ENCODE measurements around the gene MYZAP. TPM values are rescaled to one million over a fixed set of nuclear protein-coding genes. Genes with fewer than 3 reads are reported as not detected.

MYZAP gene
- total and polyA plus RNA-seq, 9 of the 15 experiments (the other 6 are each of a cell fraction or from before 2014, with no cell fraction given): 0.03 TPM; not detected in 8

DNA sequence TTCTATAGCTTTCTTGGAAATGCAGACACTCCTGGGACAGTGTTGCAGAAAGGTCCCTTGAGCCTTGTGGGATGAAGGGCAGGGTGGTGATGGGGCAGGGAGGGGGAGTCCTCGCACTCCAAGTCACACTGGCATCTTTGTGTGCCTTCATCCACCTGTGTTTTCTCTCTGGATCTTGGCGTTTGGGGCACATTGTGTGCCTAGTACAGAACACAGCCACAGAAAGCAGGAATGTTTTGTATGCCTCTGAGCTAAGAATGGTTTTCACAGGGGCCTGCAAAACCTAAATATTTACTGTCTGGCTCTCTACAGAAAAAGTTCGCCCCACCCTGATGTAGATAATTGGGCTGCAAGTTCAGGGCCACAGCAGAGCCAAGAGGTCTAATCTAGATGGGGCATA, 5.7 kb downstream of the MYZAP start (continued):
- TF ChIP-seq, protein P1, sequence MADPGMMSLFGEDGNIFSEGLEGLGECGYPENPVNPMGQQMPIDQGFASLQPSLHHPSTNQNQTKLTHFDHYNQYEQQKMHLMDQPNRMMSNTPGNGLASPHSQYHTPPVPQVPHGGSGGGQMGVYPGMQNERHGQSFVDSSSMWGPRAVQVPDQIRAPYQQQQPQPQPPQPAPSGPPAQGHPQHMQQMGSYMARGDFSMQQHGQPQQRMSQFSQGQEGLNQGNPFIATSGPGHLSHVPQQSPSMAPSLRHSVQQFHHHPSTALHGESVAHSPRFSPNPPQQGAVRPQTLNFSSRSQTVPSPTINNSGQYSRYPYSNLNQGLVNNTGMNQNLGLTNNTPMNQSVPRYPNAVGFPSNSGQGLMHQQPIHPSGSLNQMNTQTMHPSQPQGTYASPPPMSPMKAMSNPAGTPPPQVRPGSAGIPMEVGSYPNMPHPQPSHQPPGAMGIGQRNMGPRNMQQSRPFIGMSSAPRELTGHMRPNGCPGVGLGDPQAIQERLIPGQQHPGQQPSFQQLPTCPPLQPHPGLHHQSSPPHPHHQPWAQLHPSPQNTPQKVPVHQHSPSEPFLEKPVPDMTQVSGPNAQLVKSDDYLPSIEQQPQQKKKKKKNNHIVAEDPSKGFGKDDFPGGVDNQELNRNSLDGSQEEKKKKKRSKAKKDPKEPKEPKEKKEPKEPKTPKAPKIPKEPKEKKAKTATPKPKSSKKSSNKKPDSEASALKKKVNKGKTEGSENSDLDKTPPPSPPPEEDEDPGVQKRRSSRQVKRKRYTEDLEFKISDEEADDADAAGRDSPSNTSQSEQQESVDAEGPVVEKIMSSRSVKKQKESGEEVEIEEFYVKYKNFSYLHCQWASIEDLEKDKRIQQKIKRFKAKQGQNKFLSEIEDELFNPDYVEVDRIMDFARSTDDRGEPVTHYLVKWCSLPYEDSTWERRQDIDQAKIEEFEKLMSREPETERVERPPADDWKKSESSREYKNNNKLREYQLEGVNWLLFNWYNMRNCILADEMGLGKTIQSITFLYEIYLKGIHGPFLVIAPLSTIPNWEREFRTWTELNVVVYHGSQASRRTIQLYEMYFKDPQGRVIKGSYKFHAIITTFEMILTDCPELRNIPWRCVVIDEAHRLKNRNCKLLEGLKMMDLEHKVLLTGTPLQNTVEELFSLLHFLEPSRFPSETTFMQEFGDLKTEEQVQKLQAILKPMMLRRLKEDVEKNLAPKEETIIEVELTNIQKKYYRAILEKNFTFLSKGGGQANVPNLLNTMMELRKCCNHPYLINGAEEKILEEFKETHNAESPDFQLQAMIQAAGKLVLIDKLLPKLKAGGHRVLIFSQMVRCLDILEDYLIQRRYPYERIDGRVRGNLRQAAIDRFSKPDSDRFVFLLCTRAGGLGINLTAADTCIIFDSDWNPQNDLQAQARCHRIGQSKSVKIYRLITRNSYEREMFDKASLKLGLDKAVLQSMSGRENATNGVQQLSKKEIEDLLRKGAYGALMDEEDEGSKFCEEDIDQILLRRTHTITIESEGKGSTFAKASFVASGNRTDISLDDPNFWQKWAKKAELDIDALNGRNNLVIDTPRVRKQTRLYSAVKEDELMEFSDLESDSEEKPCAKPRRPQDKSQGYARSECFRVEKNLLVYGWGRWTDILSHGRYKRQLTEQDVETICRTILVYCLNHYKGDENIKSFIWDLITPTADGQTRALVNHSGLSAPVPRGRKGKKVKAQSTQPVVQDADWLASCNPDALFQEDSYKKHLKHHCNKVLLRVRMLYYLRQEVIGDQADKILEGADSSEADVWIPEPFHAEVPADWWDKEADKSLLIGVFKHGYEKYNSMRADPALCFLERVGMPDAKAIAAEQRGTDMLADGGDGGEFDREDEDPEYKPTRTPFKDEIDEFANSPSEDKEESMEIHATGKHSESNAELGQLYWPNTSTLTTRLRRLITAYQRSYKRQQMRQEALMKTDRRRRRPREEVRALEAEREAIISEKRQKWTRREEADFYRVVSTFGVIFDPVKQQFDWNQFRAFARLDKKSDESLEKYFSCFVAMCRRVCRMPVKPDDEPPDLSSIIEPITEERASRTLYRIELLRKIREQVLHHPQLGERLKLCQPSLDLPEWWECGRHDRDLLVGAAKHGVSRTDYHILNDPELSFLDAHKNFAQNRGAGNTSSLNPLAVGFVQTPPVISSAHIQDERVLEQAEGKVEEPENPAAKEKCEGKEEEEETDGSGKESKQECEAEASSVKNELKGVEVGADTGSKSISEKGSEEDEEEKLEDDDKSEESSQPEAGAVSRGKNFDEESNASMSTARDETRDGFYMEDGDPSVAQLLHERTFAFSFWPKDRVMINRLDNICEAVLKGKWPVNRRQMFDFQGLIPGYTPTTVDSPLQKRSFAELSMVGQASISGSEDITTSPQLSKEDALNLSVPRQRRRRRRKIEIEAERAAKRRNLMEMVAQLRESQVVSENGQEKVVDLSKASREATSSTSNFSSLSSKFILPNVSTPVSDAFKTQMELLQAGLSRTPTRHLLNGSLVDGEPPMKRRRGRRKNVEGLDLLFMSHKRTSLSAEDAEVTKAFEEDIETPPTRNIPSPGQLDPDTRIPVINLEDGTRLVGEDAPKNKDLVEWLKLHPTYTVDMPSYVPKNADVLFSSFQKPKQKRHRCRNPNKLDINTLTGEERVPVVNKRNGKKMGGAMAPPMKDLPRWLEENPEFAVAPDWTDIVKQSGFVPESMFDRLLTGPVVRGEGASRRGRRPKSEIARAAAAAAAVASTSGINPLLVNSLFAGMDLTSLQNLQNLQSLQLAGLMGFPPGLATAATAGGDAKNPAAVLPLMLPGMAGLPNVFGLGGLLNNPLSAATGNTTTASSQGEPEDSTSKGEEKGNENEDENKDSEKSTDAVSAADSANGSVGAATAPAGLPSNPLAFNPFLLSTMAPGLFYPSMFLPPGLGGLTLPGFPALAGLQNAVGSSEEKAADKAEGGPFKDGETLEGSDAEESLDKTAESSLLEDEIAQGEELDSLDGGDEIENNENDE (IDR thresholded peaks at IDR 0.05; ENCODE audit: low read depth, low read length): no peak
- no peak for TF ChIP-seq ZNF707 (CRISPR knock-in tag; conservative IDR thresholded peaks at IDR 0.05)
- TF ChIP-seq ZNF766 (CRISPR knock-in tag; conservative IDR thresholded peaks at IDR 0.05): no peak
- TF ChIP-seq ARID2 (IDR thresholded peaks at IDR 0.05): no peak
- no peak for TF ChIP-seq ELF4 (CRISPR knock-in tag; IDR thresholded peaks at IDR 0.05)
